Measurements from ENCODE around the gene SENP5. TPM values are rescaled to one million over a fixed set of nuclear protein-coding genes. Genes with fewer than 3 reads are reported as not detected.

Gene SENP5
- total RNA-seq, 3 donors from 2014 or later (not counting 1 experiment from before 2014, with no cell fraction given): 77.0 to 98.7 (median 78.0) TPM

DNA sequence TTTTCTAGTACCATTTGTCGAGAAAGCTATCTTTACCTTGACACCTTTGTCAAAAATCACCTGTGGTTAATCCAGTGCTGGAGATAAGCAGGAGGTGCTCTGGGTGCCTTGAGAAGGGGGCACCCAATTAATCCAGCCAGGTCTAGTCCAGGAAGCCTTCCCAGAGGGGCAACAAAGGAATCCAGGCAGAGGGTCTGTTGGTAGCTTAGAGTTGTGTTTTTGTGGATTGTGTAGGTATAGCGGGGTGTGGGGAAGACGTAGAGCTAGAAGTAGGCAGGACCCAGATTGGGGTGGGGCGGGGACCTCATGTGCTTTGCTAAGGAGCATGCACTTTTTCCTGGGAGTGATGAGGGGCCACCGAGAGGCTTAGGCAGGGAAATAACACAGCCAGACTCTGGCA, 106.9 kb downstream of the SENP5 start:
- H3K4me3 Mint-ChIP-seq: no peak overlapping the region
- peaks cover 11% of the 10 kb centered on the region for H3K4me1 ChIP-seq (ENCODE audit: control insufficient read depth, insufficient read depth, low read length)
- H3K9me3 ChIP-seq (ENCODE audit: control insufficient read depth, insufficient read depth, low read length): no peaks in the 10 kb centered on the region
- H3K27me3 ChIP-seq (ENCODE audit: control insufficient read depth, insufficient read depth, low read length): no peaks in the 10 kb centered on the region
- DNase-seq (peak in 1 of 2 donors; percentile 3), ATAC-seq (no peak)
- no peak overlapping the region for H3K4me3 ChIP-seq (ENCODE audit: low read length)
- intact Hi-C loops (cut with micrococcal nuclease): no loop called here
- H3K27ac Mint-ChIP-seq: no peak overlapping the region
- H3K27me3 Mint-ChIP-seq (ENCODE audit: low read depth in 2 of 2): peaks cover 3 to 6% of the 10 kb centered on the region in 2 donors
- H3K9me3 Mint-ChIP-seq: no peaks in the 10 kb centered on the region
- no peak overlapping the region for H3K27ac ChIP-seq (ENCODE audit: low read length)
- TF ChIP-seq, protein P1, sequence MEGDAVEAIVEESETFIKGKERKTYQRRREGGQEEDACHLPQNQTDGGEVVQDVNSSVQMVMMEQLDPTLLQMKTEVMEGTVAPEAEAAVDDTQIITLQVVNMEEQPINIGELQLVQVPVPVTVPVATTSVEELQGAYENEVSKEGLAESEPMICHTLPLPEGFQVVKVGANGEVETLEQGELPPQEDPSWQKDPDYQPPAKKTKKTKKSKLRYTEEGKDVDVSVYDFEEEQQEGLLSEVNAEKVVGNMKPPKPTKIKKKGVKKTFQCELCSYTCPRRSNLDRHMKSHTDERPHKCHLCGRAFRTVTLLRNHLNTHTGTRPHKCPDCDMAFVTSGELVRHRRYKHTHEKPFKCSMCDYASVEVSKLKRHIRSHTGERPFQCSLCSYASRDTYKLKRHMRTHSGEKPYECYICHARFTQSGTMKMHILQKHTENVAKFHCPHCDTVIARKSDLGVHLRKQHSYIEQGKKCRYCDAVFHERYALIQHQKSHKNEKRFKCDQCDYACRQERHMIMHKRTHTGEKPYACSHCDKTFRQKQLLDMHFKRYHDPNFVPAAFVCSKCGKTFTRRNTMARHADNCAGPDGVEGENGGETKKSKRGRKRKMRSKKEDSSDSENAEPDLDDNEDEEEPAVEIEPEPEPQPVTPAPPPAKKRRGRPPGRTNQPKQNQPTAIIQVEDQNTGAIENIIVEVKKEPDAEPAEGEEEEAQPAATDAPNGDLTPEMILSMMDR (IDR thresholded peaks at IDR 0.05): no peak
- H3K36me3 Mint-ChIP-seq: no peaks in the 10 kb centered on the region
- no peaks in the 10 kb centered on the region for H3K36me3 ChIP-seq (ENCODE audit: control insufficient read depth, insufficient read depth, low read length)
- H3K4me1 Mint-ChIP-seq: peaks cover 7 to 14% of the 10 kb centered on the region in 2 donors
- 95% methylated on average over 5 of the region's 5 CpGs for WGBS (ENCODE audit: insufficient coverage)

DNA sequence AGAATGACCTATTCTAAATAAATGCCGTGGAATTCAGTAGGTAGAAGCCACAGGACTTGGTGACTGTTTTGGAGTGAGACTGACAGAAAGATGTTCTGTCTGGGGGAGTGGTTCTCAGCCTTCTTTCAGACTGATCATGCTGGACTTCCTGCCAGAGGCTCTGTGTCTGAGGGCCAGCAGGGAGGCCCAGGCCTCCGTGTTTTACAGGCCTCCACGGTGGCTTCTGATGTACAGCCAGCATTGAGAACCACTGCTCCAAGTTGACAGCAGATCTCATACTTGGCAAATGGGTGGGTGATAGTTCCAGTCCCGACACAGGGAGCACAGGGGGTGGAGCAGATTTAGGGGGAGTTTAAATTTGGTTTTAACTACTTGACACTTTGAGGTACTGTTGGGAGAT, 107.6 kb downstream of the SENP5 start:
- H3K27me3 Mint-ChIP-seq (ENCODE audit: low read depth in 2 of 2): peaks cover 3 to 8% of the 10 kb centered on the region in 2 donors
- H3K4me1 ChIP-seq (ENCODE audit: control insufficient read depth, insufficient read depth, low read length): peaks cover 6% of the 10 kb centered on the region
- no peak overlapping the region for H3K4me3 ChIP-seq (ENCODE audit: low read length)
- no peaks in the 10 kb centered on the region for H3K27me3 ChIP-seq (ENCODE audit: control insufficient read depth, insufficient read depth, low read length)
- H3K9me3 Mint-ChIP-seq: no peaks in the 10 kb centered on the region
- no peaks in the 10 kb centered on the region for H3K36me3 Mint-ChIP-seq
- WGBS (ENCODE audit: insufficient coverage): 91% methylated on average over 4 of the region's 4 CpGs
- DNase-seq: peak in 1 of 2 donors; percentile 1
- intact Hi-C loops (cut with micrococcal nuclease): no loop called here
- H3K9me3 ChIP-seq (ENCODE audit: control insufficient read depth, insufficient read depth, low read length): no peaks in the 10 kb centered on the region
- no peak for ATAC-seq
- peaks cover 7 to 10% of the 10 kb centered on the region in 2 donors for H3K4me1 Mint-ChIP-seq
- H3K27ac Mint-ChIP-seq: no peak overlapping the region
- no peaks in the 10 kb centered on the region for H3K36me3 ChIP-seq (ENCODE audit: control insufficient read depth, insufficient read depth, low read length)
- TF ChIP-seq, protein P1 (IDR thresholded peaks at IDR 0.05): no peak
- no peak overlapping the region for H3K4me3 Mint-ChIP-seq
- H3K27ac ChIP-seq (ENCODE audit: low read length): no peak overlapping the region

DNA sequence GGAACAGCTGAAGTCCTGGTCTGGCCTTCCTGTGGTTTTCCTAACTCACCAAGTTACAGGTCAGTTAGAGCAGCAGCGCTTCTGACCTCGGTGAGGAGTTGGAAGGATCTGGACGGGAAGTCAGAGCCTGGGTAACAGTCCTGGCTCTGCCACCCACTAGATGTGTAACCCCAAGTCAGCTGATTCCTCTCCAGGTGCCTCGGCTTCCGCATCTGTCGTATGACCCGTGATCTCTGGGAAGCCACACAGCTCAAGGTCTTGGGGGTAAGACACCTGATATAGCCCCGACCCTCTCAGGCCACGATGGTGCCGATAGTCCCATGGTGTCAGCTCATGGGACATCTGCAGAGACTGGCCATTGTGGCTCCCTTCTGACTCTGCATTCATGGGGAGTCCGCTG, 109.2 kb downstream of the SENP5 start:
- H3K9me3 Mint-ChIP-seq: no peaks in the 10 kb centered on the region
- TF ChIP-seq, protein P1 (IDR thresholded peaks at IDR 0.05): no peak
- ATAC-seq: no peak

DNA sequence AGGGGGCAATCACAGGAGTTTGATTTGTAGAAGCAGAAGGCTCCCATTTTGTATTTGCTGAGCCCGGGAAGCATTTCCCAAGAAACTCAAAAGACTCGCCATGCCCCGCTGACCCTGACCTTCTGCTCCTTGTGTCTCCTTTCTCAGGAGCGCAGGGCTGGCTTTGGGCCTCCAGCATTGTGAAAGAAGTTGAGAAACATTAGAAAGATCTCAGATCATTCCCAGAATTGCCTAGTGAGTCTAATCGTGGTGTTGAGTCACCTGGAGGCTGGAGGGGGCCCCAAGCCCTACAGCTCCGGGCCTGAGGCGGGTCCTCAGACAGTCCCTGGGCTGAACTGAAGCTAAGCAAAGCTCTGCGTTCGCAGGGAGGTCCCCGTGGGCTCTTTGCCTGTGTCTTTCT, 111.8 kb downstream of the SENP5 start:
- no peaks in the 10 kb centered on the region for H3K36me3 Mint-ChIP-seq
- ATAC-seq (no peak), DNase-seq (no peak)
- Histone ChIP-seq H3K4me3 (ENCODE audit: low read length) (no peak overlapping the region), H3K27ac (ENCODE audit: low read length) (no peak overlapping the region), H3K27me3 (ENCODE audit: control insufficient read depth, insufficient read depth, low read length) (peaks cover 2% of the 10 kb centered on the region), H3K36me3 (ENCODE audit: control insufficient read depth, insufficient read depth, low read length) (no peaks in the 10 kb centered on the region), H3K4me1 (ENCODE audit: control insufficient read depth, insufficient read depth, low read length) (peaks cover 5% of the 10 kb centered on the region), H3K9me3 (ENCODE audit: control insufficient read depth, insufficient read depth, low read length) (no peaks in the 10 kb centered on the region)
- H3K27ac Mint-ChIP-seq: no peak overlapping the region
- intact Hi-C loops (cut with micrococcal nuclease): no loop called here
- H3K4me1 Mint-ChIP-seq: peaks cover 5 to 7% of the 10 kb centered on the region in 2 donors
- WGBS (ENCODE audit: insufficient coverage): 91% methylated on average over 10 of the region's 10 CpGs
- H3K4me3 Mint-ChIP-seq: no peak overlapping the region
- H3K27me3 Mint-ChIP-seq (ENCODE audit: low read depth in 2 of 2): peaks cover 17 to 22% of the 10 kb centered on the region in 2 donors
- TF ChIP-seq, protein P1 (IDR thresholded peaks at IDR 0.05): no peak
- H3K9me3 Mint-ChIP-seq: peaks cover 0 to 4% of the 10 kb centered on the region in 2 donors

More for the DNA sequence above, 109.2 kb downstream of the SENP5 start:
- H3K36me3 Mint-ChIP-seq: no peaks in the 10 kb centered on the region
- H3K4me1 Mint-ChIP-seq: peaks cover 5 to 7% of the 10 kb centered on the region in 2 donors
- Histone ChIP-seq H3K9me3 (ENCODE audit: control insufficient read depth, insufficient read depth, low read length) (no peaks in the 10 kb centered on the region), H3K4me3 (ENCODE audit: low read length) (no peak overlapping the region), H3K36me3 (ENCODE audit: control insufficient read depth, insufficient read depth, low read length) (no peaks in the 10 kb centered on the region), H3K27ac (ENCODE audit: low read length) (no peak overlapping the region), H3K4me1 (ENCODE audit: control insufficient read depth, insufficient read depth, low read length) (peaks cover 5% of the 10 kb centered on the region), H3K27me3 (ENCODE audit: control insufficient read depth, insufficient read depth, low read length) (peaks cover 2% of the 10 kb centered on the region)
- WGBS (ENCODE audit: insufficient coverage): 92% methylated on average over 11 of the region's 11 CpGs
- intact Hi-C loops (cut with micrococcal nuclease): no loop called here
- no peak overlapping the region for H3K4me3 Mint-ChIP-seq
- H3K27me3 Mint-ChIP-seq (ENCODE audit: low read depth in 2 of 2): peaks cover 7 to 12% of the 10 kb centered on the region in 2 donors
- H3K27ac Mint-ChIP-seq: no peak overlapping the region
- DNase-seq: peak in 1 of 2 donors; percentile 11

All from natural killer cell (primary cell).